DMS79 (cell line): Measurements from ENCODE around the gene MCFD2.

Source experiments
- DNase-seq: peaks from one replicate; lab custom pipeline; 2025; lab: John Stamatoyannopoulos, UW

The MCFD2 gene

GRCh38 chr2:46873604-46874068 is 42.0 kb downstream of the MCFD2 start:
- DNase-seq, result no peak

DNA sequence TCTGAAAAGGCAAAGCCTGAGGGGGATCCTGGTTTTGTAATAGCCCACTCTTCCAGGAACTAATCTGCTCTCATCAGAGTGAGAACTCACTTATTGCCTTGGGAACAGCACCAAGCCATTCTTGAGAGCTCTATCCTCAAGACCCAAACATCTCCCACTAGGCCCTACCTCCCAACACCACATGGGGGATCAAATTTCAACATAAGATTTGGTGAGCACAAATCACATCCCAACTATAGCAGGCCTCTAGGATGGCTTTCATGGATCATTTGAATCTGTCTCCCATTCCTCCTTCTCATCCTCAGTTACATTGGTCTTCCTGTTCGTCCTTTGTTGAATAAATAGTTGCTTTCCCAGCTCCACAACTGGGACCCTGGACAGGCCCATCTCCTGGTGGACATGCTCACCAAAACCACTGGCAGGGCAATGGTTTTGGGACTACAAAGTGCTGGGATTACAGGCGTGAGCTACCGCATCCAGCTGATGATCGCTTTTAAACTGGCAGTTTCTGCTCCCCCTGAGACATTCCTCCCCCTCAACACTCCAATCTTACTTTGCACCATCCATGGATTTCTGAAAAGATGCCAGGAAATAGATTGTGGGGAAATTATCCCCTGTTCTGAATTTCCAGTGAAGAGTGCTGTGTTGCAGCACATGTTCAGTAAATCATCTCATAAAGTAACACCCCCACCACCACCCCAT is 42.6 kb downstream of the MCFD2 start:
- DNase-seq, result no peak

- DNase-seq, result no peak
Observed at GRCh38 chr2:46871976-46872381, 43.6 kb downstream of the MCFD2 start.

DNA sequence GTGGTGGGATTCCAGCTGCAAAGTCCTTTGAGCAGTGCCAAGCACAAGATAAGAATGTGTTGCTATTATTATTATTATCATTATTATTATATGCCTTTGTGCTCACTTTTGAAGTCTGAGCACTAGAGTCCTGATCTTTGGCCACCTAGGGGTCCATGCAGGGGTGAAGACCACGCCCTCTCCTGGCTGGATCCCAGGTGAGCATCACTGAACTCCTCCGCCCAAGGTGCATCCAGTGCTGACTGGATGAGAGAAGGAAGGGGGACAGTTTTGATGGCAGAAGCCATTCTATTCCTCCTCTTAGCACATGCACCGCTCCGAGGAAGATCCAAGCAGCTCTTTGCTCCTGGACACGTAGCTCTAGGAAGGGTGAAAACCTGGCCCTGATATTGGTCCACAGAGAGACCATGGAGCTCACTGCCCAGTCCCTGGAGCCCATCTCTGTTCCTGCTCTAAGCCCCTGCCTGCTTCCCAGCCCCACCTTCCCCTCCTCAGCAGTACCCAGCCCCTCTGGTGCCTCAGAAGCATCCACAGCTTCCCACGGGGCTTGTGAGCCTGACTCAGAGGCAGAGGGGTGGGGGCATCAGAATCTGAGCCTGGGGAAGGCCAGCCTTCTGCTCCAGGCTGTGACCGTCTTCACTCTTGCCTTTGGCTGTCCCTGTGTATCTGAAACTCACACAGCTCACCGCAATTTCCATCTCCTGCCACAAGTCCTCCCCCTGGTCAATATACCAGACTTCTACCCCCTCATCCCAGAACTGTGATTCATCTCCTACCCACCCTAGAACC is 45.4 kb downstream of the MCFD2 start:
- DNase-seq, result no peak

DNA sequence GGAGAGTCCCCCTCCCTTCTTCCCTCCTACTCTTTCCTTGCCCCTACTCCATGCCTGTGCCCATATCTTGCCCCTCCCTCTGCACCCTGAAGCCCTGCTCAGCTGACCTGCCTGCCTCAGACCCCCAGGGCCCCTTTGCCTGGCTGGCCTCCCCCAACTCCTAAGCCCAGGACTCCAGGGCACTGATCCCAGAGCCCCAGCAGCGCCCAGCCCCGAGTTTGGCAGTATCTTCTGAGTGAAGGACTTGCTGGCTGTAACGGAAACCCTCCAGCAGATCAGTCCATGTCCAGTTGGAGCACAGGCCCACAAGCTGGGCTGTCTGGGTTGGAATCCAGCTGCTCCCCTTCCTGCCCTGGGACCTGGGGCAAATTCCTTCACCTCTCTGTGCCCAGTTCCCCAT is 46.0 kb downstream of the MCFD2 start:
- no peak for DNase-seq

- DNase-seq, result no peak
Observed at GRCh38 chr2:46866770-46867246, 48.8 kb downstream of the MCFD2 start.

DNA sequence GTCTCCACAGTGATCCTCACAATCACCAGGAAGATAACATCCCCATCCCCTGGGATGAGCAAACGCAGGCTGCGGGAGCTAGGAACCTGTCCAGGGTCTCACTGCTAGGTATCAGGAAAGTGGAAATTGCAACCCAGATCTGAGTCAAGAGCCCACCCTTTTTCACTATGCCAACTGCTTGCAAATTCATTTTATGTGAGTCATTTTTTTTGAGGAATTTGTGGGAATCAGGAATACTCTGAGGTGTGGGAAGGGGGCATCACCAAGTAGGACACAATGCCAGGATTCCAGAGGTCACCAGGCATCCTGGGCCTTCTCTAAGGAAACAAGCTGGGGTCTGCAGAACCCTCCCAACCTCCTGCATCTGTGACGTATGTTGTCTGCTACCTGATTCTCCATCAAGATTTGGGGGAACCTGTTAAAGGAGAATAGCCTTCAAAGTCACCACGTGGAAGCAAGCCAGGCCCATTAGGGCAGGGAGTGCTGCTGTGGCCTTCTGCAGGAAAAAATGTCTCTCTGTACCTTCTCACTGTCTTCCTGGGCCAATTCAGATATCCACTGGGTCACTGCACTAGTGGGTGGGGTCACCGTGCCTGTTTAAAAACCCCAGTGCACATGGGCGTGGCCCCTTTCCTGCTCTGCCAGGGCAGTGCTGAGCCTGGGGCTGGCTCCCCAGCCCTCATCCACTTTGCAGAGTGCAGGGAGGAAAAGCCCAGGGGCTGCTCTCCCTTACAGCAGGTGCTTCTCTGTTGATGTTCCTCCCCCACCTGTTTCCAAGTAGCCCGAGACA is 50.2 kb downstream of the MCFD2 start:
- no peak for DNase-seq

DNA sequence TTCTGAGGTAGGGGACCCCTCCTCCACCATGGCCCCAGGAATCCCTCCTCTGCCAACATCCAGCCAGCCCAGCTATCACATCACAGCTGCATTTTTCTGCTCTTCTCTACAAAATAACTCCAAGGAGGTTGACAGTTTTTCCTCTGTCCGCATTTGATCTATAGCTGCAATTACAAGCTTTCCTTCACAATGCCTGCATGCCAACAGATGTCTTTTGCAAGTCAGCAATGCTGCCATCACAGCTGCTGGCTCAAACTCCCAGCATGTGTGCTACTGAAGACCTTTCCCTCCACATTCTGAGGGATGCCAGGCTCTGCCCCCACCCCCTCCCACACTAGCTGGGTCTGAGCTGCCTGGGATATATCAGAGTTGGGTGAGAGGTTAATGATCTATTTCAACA is 51.7 kb downstream of the MCFD2 start:
- DNase-seq, result no peak

DNA sequence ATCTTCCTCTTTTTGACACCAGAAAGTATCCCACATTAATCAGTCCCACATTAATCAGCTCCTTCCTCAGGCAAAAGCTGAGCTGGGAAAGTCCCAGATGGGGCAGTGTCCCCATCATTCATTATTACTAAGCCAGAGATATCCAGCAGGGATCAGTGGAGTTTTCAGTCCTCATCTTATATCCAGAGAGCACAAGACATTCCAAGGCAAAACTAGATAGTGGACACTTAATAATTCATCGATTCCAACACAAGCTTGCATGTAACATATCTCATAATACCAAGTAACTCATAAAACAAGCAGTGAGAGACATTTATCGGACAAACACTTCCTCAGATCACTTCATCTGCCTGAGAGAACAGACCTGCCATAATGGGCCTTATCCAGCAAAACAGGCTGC is 53.1 kb downstream of the MCFD2 start:
- DNase-seq, result no peak

DNA sequence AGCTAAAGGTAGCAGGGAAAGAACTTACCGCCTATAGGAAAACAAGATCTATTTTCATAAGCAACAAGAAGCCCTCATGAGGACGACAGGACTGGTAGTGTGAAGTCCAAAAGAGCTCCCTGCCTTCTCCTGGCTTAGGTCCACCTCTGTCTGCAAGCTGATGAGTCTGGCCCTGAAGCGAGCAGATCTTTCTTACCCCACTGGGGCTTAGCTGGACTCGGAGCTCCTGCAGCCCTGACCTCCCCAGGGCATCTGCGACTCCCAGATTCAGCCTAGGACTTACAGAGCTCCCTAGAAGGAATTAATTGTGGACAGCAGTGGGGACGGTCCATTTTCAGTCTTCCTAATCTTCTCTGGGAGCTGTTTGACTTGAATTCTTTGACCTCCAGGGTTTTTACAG is 53.7 kb downstream of the MCFD2 start:
- DNase-seq, result no peak

DNA sequence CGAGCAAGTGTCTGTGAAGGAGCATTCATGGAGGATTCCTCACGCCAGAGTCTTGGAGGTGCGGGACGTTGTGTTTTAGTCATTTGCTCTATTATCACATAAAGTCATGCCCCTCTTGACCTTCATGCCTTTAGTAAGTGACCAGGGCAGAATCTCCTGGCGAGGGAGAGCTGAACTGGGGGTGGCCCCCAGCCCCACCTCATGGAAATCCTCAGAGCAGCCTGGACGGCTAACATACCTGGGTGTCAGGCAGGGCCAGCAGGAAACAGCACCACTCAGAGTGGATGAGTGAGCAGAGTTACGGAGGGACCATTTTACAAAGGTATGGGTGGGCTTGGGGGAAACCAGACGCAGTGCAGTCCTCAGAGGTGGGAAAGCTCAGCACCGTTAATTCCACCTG is 56.1 kb downstream of the MCFD2 start:
- no peak for DNase-seq

- no peak for DNase-seq
Observed at GRCh38 chr2:46858702-46859090, 56.9 kb downstream of the MCFD2 start.

GRCh38 chr2:46857871-46858701 is 57.5 kb downstream of the MCFD2 start:
- DNase-seq, result no peak

- no peak for DNase-seq
Observed at GRCh38 chr2:46856336-46856735, 59.3 kb downstream of the MCFD2 start.

GRCh38 chr2:46855805-46856204 is 59.8 kb downstream of the MCFD2 start:
- DNase-seq, result no peak

DNA sequence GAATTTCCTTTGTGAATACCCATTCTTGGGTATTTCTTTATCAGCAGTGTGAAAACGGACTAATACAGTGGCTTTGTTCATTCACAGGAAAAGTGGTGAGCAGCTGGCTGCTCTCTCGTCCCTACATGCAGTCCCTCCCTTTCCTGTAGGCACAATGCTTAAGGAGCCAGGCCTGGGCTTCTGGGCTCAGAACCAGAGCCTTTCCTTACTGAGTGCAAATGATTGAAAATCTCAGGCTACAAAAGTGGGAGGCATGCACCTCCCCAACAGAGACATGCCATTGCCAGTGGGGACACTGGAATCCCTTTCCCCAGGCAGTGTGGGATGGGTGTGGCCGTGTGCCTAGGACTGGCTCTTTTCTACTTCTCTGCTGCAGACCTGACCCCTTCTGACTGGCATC is 61.3 kb downstream of the MCFD2 start:
- DNase-seq, result no peak

- DNase-seq, result no peak
Observed at GRCh38 chr2:46852598-46852997, 63.0 kb downstream of the MCFD2 start.

DNA sequence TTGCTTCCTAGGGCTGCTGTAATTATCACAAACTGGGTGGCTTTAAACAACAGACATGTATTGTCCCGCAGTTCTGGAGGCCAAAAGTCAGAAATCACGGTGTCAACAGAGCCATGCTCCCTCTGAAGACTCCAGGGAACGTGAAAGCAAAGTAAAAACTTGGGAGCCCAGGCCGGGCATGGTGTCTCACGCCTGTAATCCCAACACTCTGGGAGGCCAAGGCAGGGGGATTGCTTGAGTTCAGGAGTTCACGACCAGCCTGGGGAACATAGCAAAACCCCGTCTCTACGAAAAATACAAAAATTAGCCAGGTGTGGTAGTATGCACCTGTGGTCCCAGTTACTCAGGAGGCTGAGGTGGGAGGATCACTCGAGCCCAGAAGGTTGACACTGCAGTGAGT is 63.5 kb downstream of the MCFD2 start:
- no peak for DNase-seq
